Chondrocyte (in vitro differentiated cells): ENCODE measurements around the gene GSAP. TPM values are rescaled to one million over a fixed set of nuclear protein-coding genes. Genes with fewer than 3 reads are reported as not detected.

ENCODE experiments used
- DNase-seq: peaks from one replicate; pipeline ENCODE4 v3.0.0; 2021; ENCODE audit warnings: mixed read lengths, low spot score
- H3K27ac Mint-ChIP-seq: one replicate; pipeline ENCODE4 v1.8.0; 2021; ENCODE audit warnings: mild to moderate bottlenecking, moderate library complexity, mixed read lengths; ENCODE audit not compliant: unreplicated experiment
- H3K27me3 Mint-ChIP-seq: 2 replicates; pipeline ENCODE4 v1.8.0; 2021; ENCODE audit warnings: low read depth, mixed read lengths
- H3K36me3 Mint-ChIP-seq: 2 replicates; pipeline ENCODE4 v1.8.0; 2021; ENCODE audit warnings: low read depth, mixed read lengths
- H3K4me1 Mint-ChIP-seq: 2 replicates; pipeline ENCODE4 v1.8.0; 2021; ENCODE audit warnings: low read depth, mild to moderate bottlenecking, mixed read lengths
- H3K4me3 Mint-ChIP-seq: one replicate; pipeline ENCODE4 v1.8.0; 2021; ENCODE audit warnings: mild to moderate bottlenecking, moderate library complexity, mixed read lengths; ENCODE audit not compliant: unreplicated experiment
- H3K9me3 Mint-ChIP-seq: 2 replicates; pipeline ENCODE4 v1.8.0; 2021; ENCODE audit warnings: low read depth, mixed read lengths
- total RNA-seq: library from RNA; stranded (reverse); gene quantifications from 3 replicates; pipeline ENCODE4 v1.2.1, GENCODE V29; 2021
- TF ChIP-seq, protein P1 (sequence below): fragments of 200-600 bp; sonication (generic); IDR thresholded peaks from 2 replicates; pipeline ENCODE4 v1.5.0; 2021; ENCODE audit warnings: antibody characterized with exemption, mild to moderate bottlenecking, moderate library complexity

The GSAP gene
- total RNA-seq, 1 donor from 2014 or later: 1.9 TPM

DNA sequence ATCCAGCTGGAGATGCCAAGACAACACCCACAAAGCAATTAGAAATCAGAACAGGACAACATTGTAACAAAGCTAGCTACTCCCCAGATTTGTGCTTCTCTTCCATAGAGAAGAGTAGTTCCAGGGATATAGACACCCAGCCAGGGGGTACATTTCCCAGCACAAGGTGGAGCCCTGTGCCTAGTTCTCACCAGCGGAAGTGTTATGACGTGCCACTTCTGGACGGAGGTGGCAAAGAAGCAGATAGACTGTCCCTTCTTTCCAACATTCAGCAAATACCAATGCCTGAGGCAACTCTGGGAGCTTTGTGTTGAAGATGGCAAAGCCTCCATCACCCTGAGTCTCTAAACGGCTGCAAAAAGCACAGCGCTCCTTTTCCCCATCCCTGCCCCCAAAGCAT is 23.4 kb upstream of the GSAP start:
- DNase-seq: no peak
- no peaks in the 10 kb centered on the region for H3K9me3 Mint-ChIP-seq
- peaks cover 37% of the 10 kb centered on the region for H3K4me1 Mint-ChIP-seq
- H3K27ac Mint-ChIP-seq: no peak overlapping the region
- no peaks in the 10 kb centered on the region for H3K36me3 Mint-ChIP-seq
- H3K4me3 Mint-ChIP-seq: no peak overlapping the region
- TF ChIP-seq, protein P1, sequence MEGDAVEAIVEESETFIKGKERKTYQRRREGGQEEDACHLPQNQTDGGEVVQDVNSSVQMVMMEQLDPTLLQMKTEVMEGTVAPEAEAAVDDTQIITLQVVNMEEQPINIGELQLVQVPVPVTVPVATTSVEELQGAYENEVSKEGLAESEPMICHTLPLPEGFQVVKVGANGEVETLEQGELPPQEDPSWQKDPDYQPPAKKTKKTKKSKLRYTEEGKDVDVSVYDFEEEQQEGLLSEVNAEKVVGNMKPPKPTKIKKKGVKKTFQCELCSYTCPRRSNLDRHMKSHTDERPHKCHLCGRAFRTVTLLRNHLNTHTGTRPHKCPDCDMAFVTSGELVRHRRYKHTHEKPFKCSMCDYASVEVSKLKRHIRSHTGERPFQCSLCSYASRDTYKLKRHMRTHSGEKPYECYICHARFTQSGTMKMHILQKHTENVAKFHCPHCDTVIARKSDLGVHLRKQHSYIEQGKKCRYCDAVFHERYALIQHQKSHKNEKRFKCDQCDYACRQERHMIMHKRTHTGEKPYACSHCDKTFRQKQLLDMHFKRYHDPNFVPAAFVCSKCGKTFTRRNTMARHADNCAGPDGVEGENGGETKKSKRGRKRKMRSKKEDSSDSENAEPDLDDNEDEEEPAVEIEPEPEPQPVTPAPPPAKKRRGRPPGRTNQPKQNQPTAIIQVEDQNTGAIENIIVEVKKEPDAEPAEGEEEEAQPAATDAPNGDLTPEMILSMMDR: peak; percentile 72
- H3K27me3 Mint-ChIP-seq: no peaks in the 10 kb centered on the region

DNA sequence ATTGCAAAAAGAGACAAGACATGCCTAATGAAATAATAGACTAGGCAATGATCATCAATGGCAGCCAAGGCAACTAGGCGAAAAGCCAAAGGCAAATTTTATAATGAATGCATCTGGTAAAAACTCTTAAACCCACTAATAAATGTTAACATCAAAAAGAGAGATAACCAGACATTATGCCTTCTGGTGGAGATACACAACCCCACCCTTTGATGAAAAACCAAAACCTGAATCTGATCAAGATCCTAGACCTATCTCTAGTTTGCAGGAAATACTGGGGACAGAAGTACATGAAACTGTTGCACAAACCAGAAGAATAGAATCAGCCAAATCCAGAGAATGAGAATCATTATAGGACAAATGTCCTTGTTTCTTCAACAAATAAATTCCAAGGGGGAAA is 22.0 kb upstream of the GSAP start:
- Mint-ChIP-seq H3K9me3 (no peaks in the 10 kb centered on the region), H3K4me1 (peaks cover 35% of the 10 kb centered on the region)
- TF ChIP-seq, protein P1: no peak

DNA sequence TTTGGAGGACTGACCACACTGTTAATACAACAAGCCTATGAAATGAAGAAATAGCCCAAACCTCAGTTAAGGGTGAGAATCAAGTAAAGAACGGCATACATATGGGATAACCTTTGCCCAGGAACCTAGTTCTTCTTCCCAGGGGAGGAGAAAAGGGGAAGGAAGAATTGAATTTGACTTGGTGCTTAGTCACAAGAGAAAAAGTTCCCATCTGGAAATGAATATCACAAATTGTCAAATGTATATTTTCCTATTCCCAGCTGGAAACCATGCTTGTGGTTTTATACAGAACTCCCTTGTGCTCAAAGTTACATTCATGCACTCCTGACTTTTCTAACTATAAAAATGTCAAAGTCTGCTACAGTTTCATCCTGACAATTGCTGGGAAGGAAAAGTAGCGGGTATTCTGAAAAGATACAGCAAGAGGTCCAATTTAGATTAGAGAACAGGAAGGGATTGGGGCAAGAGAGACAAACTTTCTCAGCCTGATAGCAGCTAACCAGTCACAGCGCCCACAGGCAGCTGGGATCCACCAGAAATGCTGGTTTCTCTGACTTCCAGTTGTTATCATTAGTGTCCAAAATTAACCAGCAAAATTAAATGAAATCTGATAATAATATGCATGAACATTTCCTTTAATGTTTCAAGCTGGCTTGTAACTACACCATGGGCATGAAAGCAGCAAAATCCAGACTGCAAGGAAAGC is 18.6 kb upstream of the GSAP start:
- DNase-seq: no peak
- TF ChIP-seq, protein P1: no peak
- H3K27me3 Mint-ChIP-seq: no peaks in the 10 kb centered on the region
- H3K4me1 Mint-ChIP-seq: peaks cover 25% of the 10 kb centered on the region
- H3K36me3 Mint-ChIP-seq: no peaks in the 10 kb centered on the region
- H3K4me3 Mint-ChIP-seq: no peak overlapping the region
- no peaks in the 10 kb centered on the region for H3K9me3 Mint-ChIP-seq
- H3K27ac Mint-ChIP-seq: peak overlapping the region; percentile 61

More for the DNA sequence above, 22.0 kb upstream of the GSAP start:
- H3K4me3 Mint-ChIP-seq: no peak overlapping the region
- H3K27me3 Mint-ChIP-seq: no peaks in the 10 kb centered on the region
- H3K27ac Mint-ChIP-seq: no peak overlapping the region
- no peak for DNase-seq
- H3K36me3 Mint-ChIP-seq: no peaks in the 10 kb centered on the region

DNA sequence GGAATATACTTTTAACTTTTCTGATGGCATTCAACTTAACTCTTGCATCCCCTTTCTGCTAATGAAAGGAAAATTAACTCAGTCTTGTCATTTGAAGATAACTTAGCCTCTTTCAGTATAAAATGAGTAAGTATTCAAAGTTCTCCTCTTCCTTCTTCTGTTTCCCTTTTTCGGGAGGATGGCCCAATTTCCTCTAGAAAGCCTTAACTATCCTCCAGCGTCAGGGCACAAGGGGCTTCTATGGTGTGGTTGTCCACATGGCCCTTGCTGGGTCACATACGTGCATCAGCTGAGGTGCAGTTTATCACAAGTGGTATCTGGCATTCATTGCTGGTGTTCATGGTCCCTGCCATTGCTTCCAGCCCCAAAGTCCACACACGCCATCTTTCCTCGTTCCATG is 17.8 kb upstream of the GSAP start:
- H3K27me3 Mint-ChIP-seq: no peaks in the 10 kb centered on the region
- DNase-seq: no peak
- no peaks in the 10 kb centered on the region for H3K9me3 Mint-ChIP-seq
- peaks cover 21% of the 10 kb centered on the region for H3K4me1 Mint-ChIP-seq
- H3K4me3 Mint-ChIP-seq: no peak overlapping the region
- H3K36me3 Mint-ChIP-seq: no peaks in the 10 kb centered on the region
- TF ChIP-seq, protein P1: no peak
- peak overlapping the region; percentile 18 for H3K27ac Mint-ChIP-seq

DNA sequence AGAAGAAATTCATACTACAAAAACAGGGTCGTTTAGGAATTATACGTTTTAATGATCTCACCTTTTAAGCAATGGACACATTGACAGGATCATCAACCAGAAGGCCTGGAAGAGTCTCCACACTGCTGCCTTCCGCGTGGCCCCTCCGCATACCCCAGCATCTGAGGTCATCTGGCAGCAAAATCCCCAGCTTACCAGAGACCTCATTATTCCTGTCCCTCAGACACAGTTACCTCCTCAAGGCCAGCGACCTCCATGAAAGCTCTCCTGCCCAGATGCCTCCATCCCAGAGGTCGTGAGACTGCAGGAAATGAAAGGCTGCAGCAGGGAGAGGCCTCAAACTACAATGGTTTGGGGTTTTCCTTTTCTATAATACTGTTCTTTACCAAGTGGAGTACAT is 14.8 kb upstream of the GSAP start:
- peaks cover 45% of the 10 kb centered on the region for H3K4me1 Mint-ChIP-seq
- H3K36me3 Mint-ChIP-seq: no peaks in the 10 kb centered on the region
- no peak overlapping the region for H3K27ac Mint-ChIP-seq
- H3K27me3 Mint-ChIP-seq: no peaks in the 10 kb centered on the region
- TF ChIP-seq, protein P1: no peak
- H3K9me3 Mint-ChIP-seq: no peaks in the 10 kb centered on the region
- no peak for DNase-seq
- no peak overlapping the region for H3K4me3 Mint-ChIP-seq
